Liver (tissue), 9 donors: Measurements from ENCODE around the gene SEMA6B. TPM values are rescaled to one million over a fixed set of nuclear protein-coding genes. Genes with fewer than 3 reads are reported as not detected.

Source experiments
- DNase-seq: peaks from one replicate; pipeline ENCODE4 v3.0.0-alpha.2; 2017; ENCODE audit warnings: low spot score
- H3K27ac ChIP-seq, 2 donors: one replicate each; pipeline ENCODE4 v1.7.0; 2013; ENCODE audit warnings: inconsistent platforms in 2 of 2, low read length in 2 of 2, control low read depth in 1 of 2, low read depth in 1 of 2, mild to moderate bottlenecking in 1 of 2
- H3K27me3 ChIP-seq, 4 donors: one replicate each; pipeline versions ENCODE4 v1.6.1 to v1.7.0; 2013; ENCODE audit warnings: low read length in 3 of 4, inconsistent platforms in 1 of 4, mild to moderate bottlenecking in 1 of 4, moderate library complexity in 1 of 4; ENCODE audit not compliant: control insufficient read depth in 4 of 4, insufficient read depth in 4 of 4
- H3K36me3 ChIP-seq, 4 donors: one replicate each; pipeline versions ENCODE4 v1.6.1 to v1.7.0; 2013; ENCODE audit warnings: low read length in 3 of 4, mild to moderate bottlenecking in 3 of 4, low read depth in 1 of 4, moderate library complexity in 1 of 4; ENCODE audit not compliant: control insufficient read depth in 4 of 4, insufficient read depth in 3 of 4
- H3K4me1 ChIP-seq, 4 donors: one replicate each; pipeline versions ENCODE4 v1.6.1 to v1.7.0; 2013; ENCODE audit warnings: low read length in 3 of 4, mild to moderate bottlenecking in 3 of 4, moderate library complexity in 1 of 4; ENCODE audit not compliant: control insufficient read depth in 4 of 4, insufficient read depth in 4 of 4
- H3K4me3 ChIP-seq, 3 donors: one replicate each; pipeline versions ENCODE4 v1.6.1 to v1.7.0; 2013; ENCODE audit warnings: low read length in 3 of 3, control low read depth in 1 of 3, low read depth in 1 of 3, mild to moderate bottlenecking in 1 of 3
- H3K9ac ChIP-seq, 2 donors: one replicate each; pipeline ENCODE4 v1.7.0; 2013; ENCODE audit warnings: low read length in 2 of 2, mild to moderate bottlenecking in 2 of 2, moderate library complexity in 2 of 2, control low read depth in 1 of 2, low read depth in 1 of 2
- H3K9me3 ChIP-seq, 4 donors: one replicate each; pipeline versions ENCODE4 v1.6.1 to v1.7.0; 2013; ENCODE audit warnings: low read length in 3 of 4; ENCODE audit not compliant: control insufficient read depth in 4 of 4
- CTCF ChIP-seq: fragments of 150-350 bp; IDR thresholded peaks from 2 replicates; pipeline ENCODE4 v1.5.1; 2017; ENCODE audit warnings: improper control_type of control experiment, low read depth, low read length; ENCODE audit not compliant: missing input control
- EGR1 ChIP-seq, 2 donors: IDR thresholded peaks; 2 replicates each; pipeline ENCODE4 v1.6.1; 2016 to 2018; ENCODE audit warnings: antibody characterized with exemption in 2 of 2, low read depth in 2 of 2
- FOXA1 ChIP-seq: IDR thresholded peaks from 2 replicates; pipeline ENCODE4 v1.6.1; 2016; ENCODE audit warnings: antibody characterized with exemption
- HNF4A ChIP-seq, 2 donors: conservative IDR thresholded peaks; 2 replicates each; pipeline ENCODE4 v1.6.1; 2016; ENCODE audit warnings: antibody characterized with exemption in 2 of 2, mild to moderate bottlenecking in 2 of 2
- HNF4G ChIP-seq: IDR thresholded peaks from 2 replicates; pipeline ENCODE4 v1.6.1; 2016; ENCODE audit warnings: antibody characterized with exemption
- JUND ChIP-seq, 2 donors: IDR thresholded peaks; 2 replicates each; pipeline ENCODE4 v1.6.1; 2016; ENCODE audit warnings: antibody characterized with exemption in 2 of 2
- MAX ChIP-seq: IDR thresholded peaks from 2 replicates; pipeline ENCODE4 v1.6.1; 2016; ENCODE audit warnings: antibody characterized with exemption
- NR2F2 ChIP-seq: IDR thresholded peaks from 2 replicates; pipeline ENCODE4 v1.6.1; 2016; ENCODE audit warnings: antibody characterized with exemption
- RAD21 ChIP-seq, 2 donors: IDR thresholded peaks; 2 replicates each; pipeline ENCODE4 v1.6.1; 2016; ENCODE audit warnings: antibody characterized with exemption in 2 of 2, mild to moderate bottlenecking in 2 of 2
- SP1 ChIP-seq: IDR thresholded peaks from 2 replicates; pipeline ENCODE4 v1.6.1; 2018; ENCODE audit warnings: antibody characterized with exemption, mild to moderate bottlenecking
- TAF1 ChIP-seq: conservative IDR thresholded peaks from 2 replicates; pipeline ENCODE4 v1.6.1; 2016; ENCODE audit warnings: antibody characterized with exemption, mild to moderate bottlenecking
- YY1 ChIP-seq: IDR thresholded peaks from 2 replicates; pipeline ENCODE4 v1.6.1; 2016; ENCODE audit warnings: antibody characterized with exemption, mild to moderate bottlenecking
- WGBS: extraction: QIAGEN DNeasy Blood & Tissue Kit; methylation state at CpG from one replicate; pipeline ENCODE4 v1.1.7; 2013; 5-methylcytosine and 5-hydroxymethylcytosine counted together
- polyA plus RNA-seq, 2 donors: library from polyadenylated mRNA; stranded (reverse) in 1 of 2; unstranded in 1 of 2; fragments of 200-250 nt in 1 of 2; fragments of >200 nt in 1 of 2; fragmentation: Nextera tagmentation in 1 of 2; extraction: Ambion mirVana in 1 of 2; gene quantifications; one replicate each; pipeline versions ENCODE4 v1.2.1 to v1.2.3, GENCODE V29; 2013 to 2015
- total RNA-seq, 2 donors: library from RNA; depleted of rRNA; stranded (reverse); fragments of >200 nt; gene quantifications; one replicate each; pipeline ENCODE4 v1.2.3, GENCODE V29; 2014
- TF ChIP-seq, protein P1 (sequence below): IDR thresholded peaks from 2 replicates; pipeline ENCODE4 v1.6.1; 2016; ENCODE audit warnings: antibody characterized with exemption, mild to moderate bottlenecking
- donor health status: healthy.
- donor health status: healthy.
- donor health status: healthy.
- donor health status: healthy.
- donor health status: healthy.

Gene SEMA6B
- total and polyA plus RNA-seq, 4 donors = 0.58 to 3.2 (median 2.9) TPM

- TF ChIP-seq CTCF (no peak), JUND (IDR thresholded peaks at IDR 0.05) (no peak), RAD21 (IDR thresholded peaks at IDR 0.05) (no peak), HNF4G (no peak), MAX (no peak), SP1 (no peak)
Measured at GRCh38 chr19:4507150-4507452, 52.4 kb downstream of the SEMA6B start (continued).

GRCh38 chr19:4506449-4507149, 52.9 kb downstream of the SEMA6B start:
- TF ChIP-seq CTCF = no peak
- TF ChIP-seq NR2F2 = no peak
- no peak for TF ChIP-seq RAD21 (IDR thresholded peaks at IDR 0.05)
- no peak for TF ChIP-seq MAX
- TF ChIP-seq HNF4G = no peak
- TF ChIP-seq FOXA1 = no peak
- Histone ChIP-seq H3K4me3 (no peak overlapping the region), H3K27ac (no peak overlapping the region), H3K4me1 (no peaks in the 10 kb centered on the region), H3K27me3 (no peaks in the 10 kb centered on the region), H3K9me3 (no peaks in the 10 kb centered on the region), H3K36me3 (peaks cover 9 to 75% (median 22%) of the 10 kb centered on the region in 4 donors), H3K9ac (no peak overlapping the region)
- WGBS = 94% methylated on average over 17 of the region's 17 CpGs
- DNase-seq = no peak

DNA sequence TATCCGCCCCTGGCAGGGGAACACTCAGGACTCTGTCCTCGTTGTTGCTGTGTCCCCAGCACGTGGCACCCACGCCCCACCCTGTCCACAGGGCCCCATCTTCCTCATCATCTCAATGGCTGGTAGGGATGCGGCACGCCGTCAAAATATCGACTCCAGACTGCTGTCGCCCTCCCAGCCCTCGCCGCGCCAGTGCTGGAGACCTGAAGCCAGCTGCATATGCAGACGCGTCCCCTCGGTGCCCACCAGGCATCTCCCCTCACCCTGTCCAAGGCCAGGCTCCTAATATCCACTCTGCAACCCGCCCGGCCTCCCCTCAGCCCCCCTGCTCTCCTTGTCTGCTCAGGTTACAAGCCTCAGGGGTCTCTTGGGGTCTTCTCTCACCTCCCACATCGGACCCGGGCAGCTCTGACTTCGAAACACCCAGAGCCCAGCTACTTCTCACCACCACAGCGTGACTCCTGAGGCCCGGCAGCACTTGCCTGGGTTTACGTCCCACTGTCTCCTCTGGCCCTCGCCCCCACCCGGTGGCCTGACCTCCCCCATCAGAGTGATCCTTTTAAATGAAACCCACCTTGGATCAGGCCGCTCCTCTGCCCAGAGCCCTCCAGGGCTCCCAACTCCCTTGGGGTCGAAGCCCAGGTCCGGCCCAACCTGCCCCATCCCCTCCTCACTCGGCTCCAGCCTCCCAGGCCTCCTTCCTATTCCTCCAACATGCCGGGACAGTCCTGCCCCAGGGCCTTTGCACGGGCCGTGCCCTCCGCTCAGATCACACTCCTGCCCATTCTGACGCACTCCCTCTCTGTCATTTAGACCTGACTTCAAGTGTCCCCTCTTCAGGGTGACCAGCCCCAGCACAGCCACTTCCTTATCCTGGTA, 53.7 kb downstream of the SEMA6B start:
- Histone ChIP-seq H3K4me1 (no peaks in the 10 kb centered on the region), H3K9ac (no peak overlapping the region), H3K27me3 (no peaks in the 10 kb centered on the region), H3K9me3 (no peaks in the 10 kb centered on the region), H3K36me3 (peaks cover 12 to 78% (median 23%) of the 10 kb centered on the region in 4 donors), H3K4me3 (no peak overlapping the region), H3K27ac (no peak overlapping the region)
- no peak for TF ChIP-seq HNF4A (conservative IDR thresholded peaks at IDR 0.05)
- no peak for TF ChIP-seq EGR1 (IDR thresholded peaks at IDR 0.05; ENCODE audit: low read depth in 2 of 2)
- no peak for TF ChIP-seq JUND (IDR thresholded peaks at IDR 0.05)
- TF ChIP-seq, protein P1, sequence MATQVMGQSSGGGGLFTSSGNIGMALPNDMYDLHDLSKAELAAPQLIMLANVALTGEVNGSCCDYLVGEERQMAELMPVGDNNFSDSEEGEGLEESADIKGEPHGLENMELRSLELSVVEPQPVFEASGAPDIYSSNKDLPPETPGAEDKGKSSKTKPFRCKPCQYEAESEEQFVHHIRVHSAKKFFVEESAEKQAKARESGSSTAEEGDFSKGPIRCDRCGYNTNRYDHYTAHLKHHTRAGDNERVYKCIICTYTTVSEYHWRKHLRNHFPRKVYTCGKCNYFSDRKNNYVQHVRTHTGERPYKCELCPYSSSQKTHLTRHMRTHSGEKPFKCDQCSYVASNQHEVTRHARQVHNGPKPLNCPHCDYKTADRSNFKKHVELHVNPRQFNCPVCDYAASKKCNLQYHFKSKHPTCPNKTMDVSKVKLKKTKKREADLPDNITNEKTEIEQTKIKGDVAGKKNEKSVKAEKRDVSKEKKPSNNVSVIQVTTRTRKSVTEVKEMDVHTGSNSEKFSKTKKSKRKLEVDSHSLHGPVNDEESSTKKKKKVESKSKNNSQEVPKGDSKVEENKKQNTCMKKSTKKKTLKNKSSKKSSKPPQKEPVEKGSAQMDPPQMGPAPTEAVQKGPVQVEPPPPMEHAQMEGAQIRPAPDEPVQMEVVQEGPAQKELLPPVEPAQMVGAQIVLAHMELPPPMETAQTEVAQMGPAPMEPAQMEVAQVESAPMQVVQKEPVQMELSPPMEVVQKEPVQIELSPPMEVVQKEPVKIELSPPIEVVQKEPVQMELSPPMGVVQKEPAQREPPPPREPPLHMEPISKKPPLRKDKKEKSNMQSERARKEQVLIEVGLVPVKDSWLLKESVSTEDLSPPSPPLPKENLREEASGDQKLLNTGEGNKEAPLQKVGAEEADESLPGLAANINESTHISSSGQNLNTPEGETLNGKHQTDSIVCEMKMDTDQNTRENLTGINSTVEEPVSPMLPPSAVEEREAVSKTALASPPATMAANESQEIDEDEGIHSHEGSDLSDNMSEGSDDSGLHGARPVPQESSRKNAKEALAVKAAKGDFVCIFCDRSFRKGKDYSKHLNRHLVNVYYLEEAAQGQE = no peak
- no peak for TF ChIP-seq FOXA1
- TF ChIP-seq TAF1 = no peak
- no peak for TF ChIP-seq YY1
- WGBS = 96% methylated on average over 34 of the region's 34 CpGs
- no peak for DNase-seq
